Measurements from ENCODE around the gene NAIF1.

GRCh38 chr9:128065907-128066712 lies 1.0 kb downstream of the NAIF1 start:
- TF ChIP-seq EZH2phosphoT487 (IDR thresholded peaks at IDR 0.05; ENCODE audit: borderline replicate concordance), result no peak
- TF ChIP-seq ZNF274 (IDR thresholded peaks at IDR 0.05; ENCODE audit: low read depth, low read length), result no peak
- no peak for TF ChIP-seq POLR2A (IDR thresholded peaks at IDR 0.05; ENCODE audit: borderline replicate concordance, extremely low read depth, insufficient read depth, insufficient read length)

Data from HCT116 (cell line).